ENCODE data around the gene SEPTIN3.

The SEPTIN3 gene, protein sequence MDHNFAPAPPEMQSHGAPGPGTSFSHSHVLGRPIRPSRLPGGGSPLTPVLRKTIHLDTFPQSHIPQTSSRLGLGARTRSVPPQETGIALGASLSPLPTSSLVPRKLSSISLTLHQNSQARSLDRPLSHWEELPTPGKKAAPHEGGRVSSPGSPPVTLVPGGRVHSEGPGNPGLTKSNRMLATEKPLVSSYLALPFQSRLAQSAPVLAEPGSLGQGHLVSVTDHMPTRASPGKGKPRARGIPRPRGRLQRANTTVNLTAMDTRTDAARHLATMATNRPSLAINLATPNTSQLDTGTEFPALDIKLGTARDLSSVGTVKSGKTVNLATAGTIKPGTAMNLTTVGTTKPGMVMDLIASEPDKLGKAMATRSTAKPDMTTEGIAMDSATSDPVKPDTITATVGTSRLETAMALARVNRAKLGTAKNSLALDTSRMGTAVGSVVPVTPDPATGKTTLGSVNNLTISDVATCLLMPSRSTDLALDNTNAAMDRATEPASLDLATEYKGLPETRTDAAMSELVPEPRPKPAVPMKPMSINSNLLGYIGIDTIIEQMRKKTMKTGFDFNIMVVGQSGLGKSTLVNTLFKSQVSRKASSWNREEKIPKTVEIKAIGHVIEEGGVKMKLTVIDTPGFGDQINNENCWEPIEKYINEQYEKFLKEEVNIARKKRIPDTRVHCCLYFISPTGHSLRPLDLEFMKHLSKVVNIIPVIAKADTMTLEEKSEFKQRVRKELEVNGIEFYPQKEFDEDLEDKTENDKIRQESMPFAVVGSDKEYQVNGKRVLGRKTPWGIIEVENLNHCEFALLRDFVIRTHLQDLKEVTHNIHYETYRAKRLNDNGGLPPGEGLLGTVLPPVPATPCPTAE

GRCh38 chr22:41969110-41969646, at the start of gene SEPTIN3:
Gene SEPTIN3 (plus strand): TSS chr22:41969443. CDS start chr22:41971493, 2,050 bp downstream.
- DNase-seq (ENCODE audit: low read depth in 2 of 2) = no peak

- DNase-seq (ENCODE audit: low read depth in 2 of 2) = no peak
Measured at GRCh38 chr22:41920271-41920976, 48.8 kb upstream of the SEPTIN3 start.

- DNase-seq (ENCODE audit: low read depth in 2 of 2) = no peak
Measured at GRCh38 chr22:41922328-41922727, 46.9 kb upstream of the SEPTIN3 start.

- no peak for DNase-seq (ENCODE audit: low read depth in 2 of 2)
Measured at GRCh38 chr22:41922940-41923594, 46.2 kb upstream of the SEPTIN3 start.

- DNase-seq (ENCODE audit: low read depth in 2 of 2) = no peak
Measured at GRCh38 chr22:41923595-41924276, 45.5 kb upstream of the SEPTIN3 start.

DNA sequence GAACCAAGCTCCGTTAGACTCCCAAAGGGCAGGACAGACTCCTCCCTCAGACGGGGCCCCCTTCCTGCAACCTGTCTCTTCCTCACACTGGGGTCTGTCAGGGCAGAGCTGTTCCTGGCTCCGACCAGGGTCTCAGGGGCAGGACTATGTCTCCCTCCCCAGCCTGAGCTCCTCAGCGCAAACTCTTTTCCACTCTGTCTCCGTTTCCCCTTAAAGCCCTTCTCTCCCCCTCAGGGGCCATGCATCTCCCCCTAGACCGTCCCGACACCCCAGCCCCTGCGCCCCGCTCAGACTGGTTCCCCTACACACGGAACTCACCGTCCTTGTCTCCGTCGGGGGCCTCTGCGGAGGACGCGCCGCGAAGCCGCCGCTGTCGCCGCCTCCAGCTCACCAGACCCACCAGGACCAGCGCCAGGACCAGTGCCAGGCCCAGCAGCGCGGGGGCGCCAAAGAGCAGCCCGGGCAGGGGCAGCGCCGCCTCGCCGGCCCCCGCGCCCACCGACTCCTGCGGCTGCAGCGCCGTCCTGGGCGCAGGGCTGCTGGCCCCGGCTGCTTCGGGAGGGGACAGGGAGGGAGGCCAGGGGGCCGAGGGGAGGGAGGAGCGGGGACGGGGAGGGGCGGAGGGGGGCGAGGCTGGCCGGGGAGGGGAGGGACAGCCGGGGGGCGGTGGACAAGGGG, 43.3 kb upstream of the SEPTIN3 start:
- DNase-seq (ENCODE audit: low read depth in 2 of 2) = no peak

GRCh38 chr22:41927813-41928212, 41.4 kb upstream of the SEPTIN3 start:
- DNase-seq (ENCODE audit: low read depth in 2 of 2) = no peak

GRCh38 chr22:41928593-41929417, 40.4 kb upstream of the SEPTIN3 start:
- DNase-seq (ENCODE audit: low read depth in 2 of 2) = no peak

DNA sequence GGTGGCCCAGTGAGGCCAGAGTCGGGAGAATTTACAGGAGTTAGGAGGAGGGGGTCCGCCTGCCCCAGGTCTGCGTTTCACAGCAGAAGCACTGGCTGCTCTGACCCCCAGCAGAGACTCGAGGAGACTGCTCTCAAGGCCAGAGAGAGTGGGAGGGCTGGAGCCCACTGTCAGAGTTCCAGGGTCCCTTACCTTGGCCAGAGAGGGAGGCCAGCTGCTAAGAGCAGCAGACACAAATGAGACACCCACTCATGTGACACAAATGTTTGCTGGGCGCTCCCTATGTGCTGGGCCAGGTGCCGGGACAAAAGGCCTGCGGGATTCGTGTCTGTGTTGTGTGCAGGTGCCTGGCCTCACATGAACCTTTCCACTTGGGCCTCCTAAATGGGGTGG, 39.8 kb upstream of the SEPTIN3 start:
- DNase-seq (ENCODE audit: low read depth in 2 of 2) = no peak

GRCh38 chr22:41931701-41932269, 37.5 kb upstream of the SEPTIN3 start:
- no peak for DNase-seq (ENCODE audit: low read depth in 2 of 2)

- DNase-seq (ENCODE audit: low read depth in 2 of 2) = no peak
Measured at GRCh38 chr22:41932353-41932752, 36.9 kb upstream of the SEPTIN3 start.

- DNase-seq (ENCODE audit: low read depth in 2 of 2) = no peak
Measured at GRCh38 chr22:41933411-41934177, 35.6 kb upstream of the SEPTIN3 start.

DNA sequence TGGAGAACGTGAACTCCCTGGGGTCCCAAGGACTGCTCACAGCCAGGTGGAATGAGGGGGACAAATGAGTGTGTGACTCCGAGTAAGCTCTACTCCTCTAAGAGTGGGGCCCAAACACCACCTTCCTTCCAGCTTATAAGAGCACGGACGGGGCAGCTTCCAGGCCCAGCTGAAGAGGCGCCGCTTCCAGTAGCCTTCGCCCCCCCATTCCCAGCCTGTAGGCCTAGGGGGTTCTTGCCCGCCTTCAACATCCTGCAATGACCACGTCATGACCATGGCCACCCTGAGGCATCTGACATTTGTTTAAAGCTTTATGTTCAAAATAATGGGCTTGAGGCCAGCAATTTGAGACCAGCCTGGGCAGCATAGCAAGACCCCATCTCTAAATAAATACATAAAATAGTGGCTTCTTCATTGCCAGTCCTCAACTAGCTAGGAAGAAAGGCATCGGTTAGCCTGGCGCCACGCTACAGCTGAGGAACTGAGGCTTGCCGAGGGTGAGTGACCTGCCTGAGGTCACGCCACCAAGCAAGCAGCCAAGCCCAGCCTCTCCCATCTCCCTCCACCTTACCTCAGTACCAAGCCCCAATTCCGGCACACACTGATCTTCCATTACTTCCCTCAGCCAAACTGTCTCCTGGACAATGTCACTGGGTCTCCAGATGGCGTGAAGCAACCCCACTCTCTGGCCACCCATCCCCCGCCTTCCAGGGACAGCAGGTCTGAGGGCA, 34.8 kb upstream of the SEPTIN3 start:
- no peak for DNase-seq (ENCODE audit: low read depth in 2 of 2)

DNA sequence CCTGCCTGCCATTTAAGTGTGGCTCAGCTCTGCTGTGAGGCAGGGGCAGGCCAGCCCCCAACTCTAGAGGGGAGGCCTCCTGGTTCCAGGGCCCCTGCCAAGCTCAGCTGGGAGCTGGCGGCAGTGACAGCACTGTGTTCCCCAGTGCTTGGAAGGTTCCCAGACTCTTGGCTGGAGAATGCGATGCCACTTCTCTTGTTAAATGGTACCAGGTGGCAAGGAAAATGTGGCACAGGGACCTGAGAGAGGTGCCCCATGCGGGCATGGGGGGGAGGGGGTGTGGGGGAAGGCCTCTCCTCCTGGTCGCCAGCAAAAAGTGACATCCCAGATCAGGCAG, 34.3 kb upstream of the SEPTIN3 start:
- no peak for DNase-seq (ENCODE audit: low read depth in 2 of 2)

GRCh38 chr22:41935509-41935908, 33.7 kb upstream of the SEPTIN3 start:
- DNase-seq (ENCODE audit: low read depth in 2 of 2) = no peak

DNA sequence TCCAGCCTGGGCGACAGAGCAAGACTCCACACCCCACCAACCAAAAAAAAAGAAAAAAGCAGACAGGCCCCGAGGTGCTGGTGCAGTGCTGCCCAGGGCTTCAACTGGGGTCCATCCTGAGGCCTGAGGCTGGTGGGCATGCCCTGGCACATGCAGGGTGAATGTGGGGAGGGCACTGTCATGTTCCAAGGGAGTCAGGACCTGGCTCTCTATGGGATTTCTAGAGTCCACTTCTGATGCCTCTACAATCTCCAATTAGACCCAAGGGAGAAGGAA, 32.4 kb upstream of the SEPTIN3 start:
- DNase-seq (ENCODE audit: low read depth in 2 of 2) = no peak

- DNase-seq (ENCODE audit: low read depth in 2 of 2) = no peak
Measured at GRCh38 chr22:41939981-41940831, 29.0 kb upstream of the SEPTIN3 start.
